GM23338 (cell line): ENCODE data around the gene INPPL1. TPM values are rescaled to one million over a fixed set of nuclear protein-coding genes. Genes with fewer than 3 reads are reported as not detected.

ENCODE experiments used
- ATAC-seq: fragments of 200-7000 bp; cut with Tn5 transposase; 3 replicates; pipeline ENCODE4 v1.9.1; 2020
- DNase-seq: peaks from one replicate; pipeline ENCODE4 v3.0.0-alpha.2; 2015; ENCODE audit warnings: low spot score
- H2AFZ ChIP-seq: fragments of 200-600 bp; sonication (generic); 2 replicates; pipeline ENCODE4 v1.8.0; 2016; ENCODE audit warnings: antibody characterized with exemption, mild to moderate bottlenecking, moderate library complexity
- H3F3A ChIP-seq: fragments of 200-600 bp; sonication (generic); replicated peaks from 2 replicates; pipeline ENCODE4 v1.8.0; 2017; ENCODE audit warnings: antibody characterized with exemption, mixed run types, low read depth
- H3K27ac ChIP-seq: fragments of 200-600 bp; sonication (generic); 2 replicates; pipeline ENCODE4 v1.6.1; 2016; ENCODE audit warnings: low read depth
- H3K27me3 ChIP-seq: fragments of 200-600 bp; sonication (generic); 2 replicates; pipeline ENCODE4 v1.8.0; 2016; ENCODE audit warnings: mild to moderate bottlenecking, mixed run types, moderate library complexity; ENCODE audit not compliant: insufficient read depth
- H3K36me3 ChIP-seq: fragments of 200-600 bp; sonication (generic); 2 replicates; pipeline ENCODE4 v1.8.0; 2016; ENCODE audit warnings: mild to moderate bottlenecking; ENCODE audit not compliant: insufficient read depth
- H3K4me1 ChIP-seq: fragments of 200-600 bp; sonication (generic); 2 replicates; pipeline ENCODE4 v1.8.0; 2016; ENCODE audit warnings: mild to moderate bottlenecking, moderate library complexity; ENCODE audit not compliant: insufficient read depth
- H3K4me2 ChIP-seq: fragments of 200-600 bp; sonication (generic); 2 replicates; pipeline ENCODE4 v1.7.1; 2017; ENCODE audit warnings: mixed run types
- H3K4me3 ChIP-seq: fragments of 200-600 bp; sonication (generic); 2 replicates; pipeline ENCODE4 v1.6.1; 2016; ENCODE audit warnings: mixed run types
- H3K79me2 ChIP-seq: fragments of 200-600 bp; sonication (generic); replicated peaks from 2 replicates; pipeline ENCODE4 v1.8.0; 2017; ENCODE audit warnings: mild to moderate bottlenecking; ENCODE audit not compliant: insufficient read depth
- H3K9me2 ChIP-seq: fragments of 200-600 bp; sonication (generic); 2 replicates; pipeline ENCODE4 v1.8.0; 2017; ENCODE audit not compliant: insufficient read depth
- H4K20me1 ChIP-seq: fragments of 200-600 bp; sonication (generic); replicated peaks from 2 replicates; pipeline ENCODE4 v1.8.0; 2017; ENCODE audit warnings: mild to moderate bottlenecking; ENCODE audit not compliant: insufficient read depth
- H3K27ac Mint-ChIP-seq: 2 replicates; pipeline ENCODE4 v1.8.0; 2020; ENCODE audit warnings: inconsistent platforms, mild to moderate bottlenecking, moderate library complexity, mixed read lengths
- H3K27me3 Mint-ChIP-seq: 3 replicates; pipeline ENCODE4 v1.8.0; 2022; ENCODE audit warnings: low read depth, mild to moderate bottlenecking, moderate library complexity, mixed read lengths, inconsistent platforms; ENCODE audit not compliant: insufficient read depth, poor library complexity
- H3K36me3 Mint-ChIP-seq: 3 replicates; pipeline ENCODE4 v1.8.0; 2021; ENCODE audit warnings: low read depth, mild to moderate bottlenecking, inconsistent platforms, moderate library complexity, mixed read lengths
- H3K4me1 Mint-ChIP-seq: 3 replicates; pipeline ENCODE4 v1.8.0; 2020; ENCODE audit warnings: mild to moderate bottlenecking, inconsistent platforms, mixed read lengths
- H3K4me3 Mint-ChIP-seq: 3 replicates; pipeline ENCODE4 v1.8.0; 2021; ENCODE audit warnings: moderate library complexity, mild to moderate bottlenecking, inconsistent platforms, mixed read lengths
- H3K9me3 Mint-ChIP-seq: 3 replicates; pipeline ENCODE4 v1.8.0; 2020; ENCODE audit warnings: moderate library complexity, mild to moderate bottlenecking, inconsistent platforms, mixed read lengths
- CREB1 ChIP-seq: fragments of 250-450 bp; sonication (Bioruptor Pico); IDR thresholded peaks from 2 replicates; pipeline ENCODE4 v1.5.0; 2020; ENCODE audit warnings: low read depth, mild to moderate bottlenecking, moderate library complexity
- CTCF ChIP-seq, 2 experiments: fragments of 200-600 bp in 1 of 2; sonication (generic) in 1 of 2; conservative IDR thresholded peaks; 2 replicates each; pipeline versions ENCODE4 v1.5.1 to v1.6.1; 2016 to 2017; ENCODE audit warnings: antibody characterized with exemption in 2 of 2, low read depth in 2 of 2, mild to moderate bottlenecking in 2 of 2, moderate library complexity in 1 of 2
- ETS1 ChIP-seq: IDR thresholded peaks from 2 replicates; pipeline ENCODE4 v1.6.1; 2016; ENCODE audit warnings: antibody characterized with exemption
- EZH2 ChIP-seq: fragments of 200-600 bp; sonication (generic); IDR thresholded peaks from one replicate; pipeline ENCODE4 v1.8.0; 2017; ENCODE audit warnings: antibody characterized with exemption, mild to moderate bottlenecking, low read depth; ENCODE audit not compliant: unreplicated experiment
- EZH2phosphoT487 ChIP-seq: fragments of 200-600 bp; sonication (generic); IDR thresholded peaks from one replicate; pipeline ENCODE4 v1.8.1; 2018; ENCODE audit warnings: antibody characterized with exemption; ENCODE audit not compliant: unreplicated experiment
- JUNB ChIP-seq: IDR thresholded peaks from one replicate; pipeline ENCODE4 v1.6.1; 2016; ENCODE audit warnings: antibody characterized with exemption; ENCODE audit not compliant: unreplicated experiment
- NANOG ChIP-seq: IDR thresholded peaks from 2 replicates; pipeline ENCODE4 v1.6.1; 2016; ENCODE audit warnings: antibody characterized with exemption, borderline replicate concordance
- POLR2AphosphoS5 ChIP-seq: IDR thresholded peaks from 2 replicates; pipeline ENCODE4 v1.6.1; 2016; ENCODE audit warnings: antibody characterized with exemption, low read depth
- REST ChIP-seq: IDR thresholded peaks from one replicate; pipeline ENCODE4 v1.6.1; 2018; ENCODE audit warnings: antibody characterized with exemption; ENCODE audit not compliant: unreplicated experiment
- STAT1 ChIP-seq: IDR thresholded peaks from one replicate; pipeline ENCODE4 v1.6.1; 2016; ENCODE audit warnings: antibody characterized with exemption; ENCODE audit not compliant: unreplicated experiment
- ZNF114 ChIP-seq: fragments of 250-450 bp; sonication (Bioruptor Pico); IDR thresholded peaks from 2 replicates; pipeline ENCODE4 v1.5.0; 2020; ENCODE audit warnings: mild to moderate bottlenecking, moderate library complexity
- ZNF331 ChIP-seq: fragments of 250-450 bp; sonication (Bioruptor Pico); IDR thresholded peaks from 2 replicates; pipeline ENCODE4 v1.5.0; 2020; ENCODE audit warnings: low read depth, mild to moderate bottlenecking, moderate library complexity
- ZNF462 ChIP-seq: fragments of 250-450 bp; sonication (Bioruptor Pico); IDR thresholded peaks from 2 replicates; pipeline ENCODE4 v1.5.0; 2020; ENCODE audit warnings: mild to moderate bottlenecking, moderate library complexity
- polyA plus RNA-seq: library from polyadenylated mRNA; unstranded; fragments of >200 nt; fragmentation: Nextera tagmentation; extraction: Ambion mirVana; gene quantifications from 2 replicates; pipeline ENCODE4 v1.2.1, GENCODE V29; 2016
- total RNA-seq: library from RNA; depleted of rRNA; stranded (reverse); fragments of >200 nt; shearing (Covaris generic); gene quantifications from 2 replicates; pipeline ENCODE4 v1.2.3, GENCODE V29; 2014

The INPPL1 gene
- total and polyA plus RNA-seq, 2 experiments from 2014 or later = 21.5 to 54.7 TPM

GRCh38 chr11:72177656-72178055 lies 46.9 kb upstream of the INPPL1 start:
- H3K9me3 Mint-ChIP-seq = no peaks in the 10 kb centered on the region
- ATAC-seq = no peak
- H3K27me3 Mint-ChIP-seq = peaks cover 7% of the 10 kb centered on the region
- Histone ChIP-seq H3K4me2 (no peak overlapping the region), H3K4me3 (no peak overlapping the region), H3K9me2 (no peaks in the 10 kb centered on the region), H3K36me3 (no peaks in the 10 kb centered on the region), H3K4me1 (no peaks in the 10 kb centered on the region), H3K27ac (no peak overlapping the region), H3K27me3 (no peaks in the 10 kb centered on the region), H4K20me1 (no peaks in the 10 kb centered on the region), H2AFZ (no peak overlapping the region), H3F3A (no peaks in the 10 kb centered on the region), H3K79me2 (no peaks in the 10 kb centered on the region)
- TF ChIP-seq NANOG = no peak
- TF ChIP-seq EZH2 = no peak
- TF ChIP-seq ZNF114 (CRISPR knock-in tag) = no peak
- TF ChIP-seq ETS1 = no peak
- no peak for TF ChIP-seq ZNF331 (CRISPR knock-in tag)
- TF ChIP-seq CREB1 (CRISPR knock-in tag) = no peak
- no peak for TF ChIP-seq EZH2phosphoT487
- TF ChIP-seq CTCF (conservative IDR thresholded peaks at IDR 0.05; ENCODE audit: low read depth in 2 of 2) = no peak
- no peak for TF ChIP-seq REST
- no peak for TF ChIP-seq STAT1
- TF ChIP-seq POLR2AphosphoS5 = no peak
- no peak for TF ChIP-seq ZNF462 (CRISPR knock-in tag)
- TF ChIP-seq JUNB = no peak
- H3K36me3 Mint-ChIP-seq = no peaks in the 10 kb centered on the region
- no peaks in the 10 kb centered on the region for H3K4me1 Mint-ChIP-seq
- no peak overlapping the region for H3K27ac Mint-ChIP-seq
- DNase-seq = no peak
- no peak overlapping the region for H3K4me3 Mint-ChIP-seq
